HG02852 (cell line): ENCODE measurements around the gene SRC.

Source experiments
- ATAC-seq: cut with Tn5 transposase; IDR thresholded peaks from one replicate; pipeline ENCODE4 v1.9.1; 2021; ENCODE audit warnings: mild to moderate bottlenecking, moderate library complexity; ENCODE audit not compliant: unreplicated experiment

The SRC gene

GRCh38 chr20:37380864-37381579, 35.1 kb downstream of the SRC start:
- no peak for ATAC-seq

- ATAC-seq = no peak
Measured at GRCh38 chr20:37381621-37382471, 35.9 kb downstream of the SRC start.

DNA sequence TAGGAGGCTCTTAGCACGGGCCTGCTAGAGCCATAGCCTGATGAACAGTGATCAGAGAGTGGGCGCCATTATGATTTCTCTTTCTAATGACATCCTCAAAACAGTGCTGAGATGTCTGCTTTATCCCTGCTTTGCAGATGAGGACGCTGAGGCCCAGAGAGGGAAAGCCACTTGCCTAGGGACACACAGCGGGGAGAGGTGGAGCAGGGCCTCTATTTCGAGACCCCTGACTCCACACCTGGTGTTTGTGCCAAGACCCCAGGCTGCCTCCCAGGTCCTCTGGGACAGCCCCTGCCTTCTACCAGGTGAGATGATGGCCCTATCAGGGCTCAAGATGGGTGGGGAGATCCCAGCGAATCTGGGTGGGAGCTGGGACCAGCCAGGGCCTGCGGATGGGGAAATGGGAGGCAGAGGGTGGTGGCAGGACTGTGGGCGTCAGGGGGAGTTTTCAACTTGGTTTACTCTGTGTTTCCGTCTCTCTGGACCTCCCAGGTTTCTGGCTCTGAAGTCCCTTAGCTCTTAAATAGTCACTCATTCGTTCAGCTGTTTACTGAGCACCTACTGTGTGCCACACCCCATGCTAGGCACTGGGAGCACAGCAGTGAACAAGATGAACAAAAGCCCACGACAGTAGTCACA, 36.7 kb downstream of the SRC start:
- ATAC-seq = no peak

- no peak for ATAC-seq
Measured at GRCh38 chr20:37383229-37383989, 37.5 kb downstream of the SRC start.

- ATAC-seq = no peak
Measured at GRCh38 chr20:37384683-37385174, 38.8 kb downstream of the SRC start.

DNA sequence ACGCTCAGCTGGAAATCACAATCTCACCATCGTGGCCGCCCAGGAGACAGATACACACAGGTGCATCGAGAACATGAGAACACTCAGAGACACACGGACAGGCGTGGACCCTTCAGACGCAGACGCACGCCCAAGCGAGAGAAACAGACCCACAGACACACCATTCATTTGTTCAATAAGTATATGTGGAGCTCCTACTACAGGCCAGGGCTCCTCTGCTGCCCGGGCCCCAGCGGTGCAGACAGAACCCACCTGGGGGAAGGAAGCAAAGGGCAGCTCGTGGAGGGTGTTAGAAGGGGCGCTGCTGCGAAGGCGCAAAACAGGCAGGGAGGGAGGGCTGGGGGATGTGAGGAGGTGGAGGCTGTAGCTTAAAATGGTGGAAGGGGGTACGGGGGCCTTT, 39.2 kb downstream of the SRC start:
- ATAC-seq = no peak

DNA sequence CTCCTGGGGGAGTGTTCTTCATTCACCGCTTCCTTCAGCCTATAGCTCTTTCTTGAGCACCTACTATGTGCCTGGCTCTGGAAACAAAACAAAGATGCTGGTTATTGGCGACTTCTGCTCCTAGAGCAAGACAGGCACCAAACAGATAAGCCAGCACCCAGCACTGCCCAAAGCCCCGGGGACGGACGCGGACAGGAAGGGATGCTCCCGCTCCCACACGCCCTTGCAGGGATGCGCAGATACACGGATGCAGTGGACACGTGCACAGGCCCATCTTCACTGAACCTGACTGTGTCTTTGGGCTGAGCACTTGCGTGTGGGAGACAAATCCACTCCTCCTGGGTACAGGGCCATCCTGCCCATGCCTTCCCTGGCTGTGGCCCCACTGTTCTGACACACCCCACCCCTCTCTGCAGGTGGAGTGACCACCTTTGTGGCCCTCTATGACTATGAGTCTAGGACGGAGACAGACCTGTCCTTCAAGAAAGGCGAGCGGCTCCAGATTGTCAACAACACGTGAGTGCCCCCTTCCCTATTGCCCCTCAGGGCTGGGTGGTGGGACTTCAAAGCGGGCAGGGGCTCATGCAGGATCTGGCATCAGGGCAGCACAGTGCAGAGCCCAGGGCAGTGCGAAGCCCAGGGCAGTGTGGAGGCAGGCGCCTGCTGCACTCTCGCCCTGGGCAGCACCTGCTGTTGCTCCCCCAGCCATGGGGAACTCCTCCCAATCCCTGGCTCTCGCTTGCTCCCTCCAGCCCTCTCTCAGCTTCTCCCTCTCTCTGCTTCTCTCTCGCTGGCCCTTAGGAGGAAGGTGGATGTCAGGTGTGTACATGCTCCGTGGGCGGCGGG, 39.9 kb downstream of the SRC start:
- ATAC-seq = no peak

DNA sequence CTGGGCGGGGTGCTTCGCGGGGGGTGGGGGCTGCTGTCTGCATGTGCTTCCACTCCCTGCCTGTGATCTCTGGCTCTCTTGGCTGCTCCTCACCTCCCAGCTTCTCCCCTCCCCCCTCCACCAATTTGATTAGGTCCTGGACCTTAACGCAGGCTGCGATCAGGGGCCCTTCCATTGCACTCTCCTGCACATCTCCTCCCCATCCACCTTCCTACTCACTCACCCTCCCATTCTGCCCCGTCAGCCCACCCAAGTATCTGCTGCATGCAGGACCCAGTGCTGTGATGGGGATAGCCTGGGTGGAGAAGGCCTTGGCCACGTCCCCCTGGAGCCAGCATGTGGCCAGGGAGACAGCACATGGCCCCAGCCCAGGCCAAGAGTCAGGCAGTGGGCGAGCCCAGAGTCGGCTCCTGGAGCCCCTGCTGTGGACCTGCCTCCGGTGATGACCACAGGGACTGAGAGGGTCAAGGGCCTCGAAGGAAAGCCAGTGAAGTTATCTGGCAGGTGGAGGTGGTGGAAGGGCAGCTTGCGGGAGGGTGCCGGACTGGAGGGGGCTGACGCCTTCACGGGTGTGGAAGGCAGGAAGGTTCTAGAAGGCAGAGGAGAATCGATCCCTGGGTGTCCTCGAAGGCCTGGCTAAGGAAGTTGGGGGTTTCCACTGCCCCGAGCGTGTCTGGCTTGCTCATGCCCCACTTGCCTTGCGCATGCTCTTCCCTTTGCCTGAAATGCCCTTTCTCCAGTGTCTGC, 40.7 kb downstream of the SRC start:
- ATAC-seq = no peak

DNA sequence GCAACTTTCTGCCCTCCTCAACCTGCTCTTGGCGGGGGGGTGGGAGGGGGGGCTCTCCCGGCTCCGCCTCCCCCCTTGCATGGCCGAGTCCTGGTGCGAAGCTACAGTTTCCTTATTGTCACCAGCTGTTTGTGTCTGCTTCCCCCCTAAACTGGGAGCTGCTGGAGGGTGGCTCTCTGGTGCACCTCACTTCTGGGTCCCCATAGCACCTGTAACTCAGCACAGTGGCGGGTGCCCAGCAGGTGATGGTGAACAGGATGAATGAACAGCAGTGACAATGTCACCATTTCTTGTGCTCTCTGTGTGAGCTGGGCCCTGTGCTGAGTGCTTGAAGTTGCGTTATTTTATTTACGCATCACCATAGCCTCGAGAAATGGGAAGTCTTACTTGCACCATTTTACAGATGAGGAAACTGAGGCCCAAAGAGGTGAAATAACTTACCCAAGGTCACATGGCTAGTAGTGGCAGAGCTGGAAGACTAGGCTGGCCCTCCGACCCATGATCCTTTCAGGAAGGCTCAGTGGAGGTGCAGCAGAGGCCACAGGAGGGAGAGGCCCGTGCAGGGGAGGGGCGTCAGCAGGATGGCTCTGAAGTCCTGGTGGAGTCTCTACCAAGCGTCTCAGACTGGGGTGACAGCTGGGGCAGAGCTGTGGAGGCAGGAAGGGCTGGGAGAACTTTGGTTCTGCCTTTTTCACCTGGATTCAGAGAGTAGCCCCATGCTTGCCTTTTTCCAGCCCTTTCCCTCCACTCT, 41.8 kb downstream of the SRC start:
- no peak for ATAC-seq

DNA sequence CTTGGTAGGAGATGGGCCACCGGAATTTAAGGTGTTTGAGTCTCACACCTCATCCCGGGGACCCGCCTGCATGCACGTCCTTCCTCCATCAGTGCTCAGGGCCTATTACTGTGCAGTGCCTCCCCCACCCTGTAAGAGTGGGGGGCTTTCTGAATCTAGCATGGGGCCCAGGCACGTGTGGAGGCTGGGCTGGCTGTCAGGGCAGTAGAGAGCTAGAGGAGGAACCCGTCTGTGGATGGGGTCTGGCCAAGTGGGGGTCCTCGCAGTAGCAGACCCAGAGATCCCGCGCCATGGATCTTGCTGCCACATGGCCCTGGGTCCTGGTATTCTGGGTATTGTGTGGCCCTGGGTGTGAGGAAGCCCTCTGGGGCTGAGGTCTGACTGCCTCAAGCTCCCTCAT, 42.9 kb downstream of the SRC start:
- no peak for ATAC-seq

GRCh38 chr20:37389241-37389747, 43.4 kb downstream of the SRC start:
- no peak for ATAC-seq

DNA sequence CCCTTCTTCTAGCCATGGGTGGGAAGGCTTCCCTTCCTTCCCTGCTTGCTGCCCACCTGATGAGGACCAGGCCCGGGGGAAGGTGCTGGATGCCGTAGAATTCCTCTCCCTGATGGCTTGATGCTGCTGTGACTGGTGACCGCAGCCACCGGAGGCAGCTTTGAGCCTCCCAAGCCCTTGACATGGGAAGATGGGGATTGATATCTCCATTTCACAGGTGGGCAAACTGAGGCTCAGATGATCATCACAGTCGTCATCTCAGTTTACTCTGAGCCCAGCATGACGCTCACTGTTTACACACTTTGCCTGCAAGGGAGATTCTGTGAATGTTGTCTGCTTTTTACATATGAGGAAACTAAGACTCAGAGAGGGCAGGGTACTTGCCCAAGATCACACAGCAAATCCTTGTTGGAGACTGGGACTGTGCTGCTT, 43.9 kb downstream of the SRC start:
- ATAC-seq = no peak

GRCh38 chr20:37390503-37390890, 44.6 kb downstream of the SRC start:
- ATAC-seq = no peak

GRCh38 chr20:37390891-37391525, 45.1 kb downstream of the SRC start:
- ATAC-seq = no peak

DNA sequence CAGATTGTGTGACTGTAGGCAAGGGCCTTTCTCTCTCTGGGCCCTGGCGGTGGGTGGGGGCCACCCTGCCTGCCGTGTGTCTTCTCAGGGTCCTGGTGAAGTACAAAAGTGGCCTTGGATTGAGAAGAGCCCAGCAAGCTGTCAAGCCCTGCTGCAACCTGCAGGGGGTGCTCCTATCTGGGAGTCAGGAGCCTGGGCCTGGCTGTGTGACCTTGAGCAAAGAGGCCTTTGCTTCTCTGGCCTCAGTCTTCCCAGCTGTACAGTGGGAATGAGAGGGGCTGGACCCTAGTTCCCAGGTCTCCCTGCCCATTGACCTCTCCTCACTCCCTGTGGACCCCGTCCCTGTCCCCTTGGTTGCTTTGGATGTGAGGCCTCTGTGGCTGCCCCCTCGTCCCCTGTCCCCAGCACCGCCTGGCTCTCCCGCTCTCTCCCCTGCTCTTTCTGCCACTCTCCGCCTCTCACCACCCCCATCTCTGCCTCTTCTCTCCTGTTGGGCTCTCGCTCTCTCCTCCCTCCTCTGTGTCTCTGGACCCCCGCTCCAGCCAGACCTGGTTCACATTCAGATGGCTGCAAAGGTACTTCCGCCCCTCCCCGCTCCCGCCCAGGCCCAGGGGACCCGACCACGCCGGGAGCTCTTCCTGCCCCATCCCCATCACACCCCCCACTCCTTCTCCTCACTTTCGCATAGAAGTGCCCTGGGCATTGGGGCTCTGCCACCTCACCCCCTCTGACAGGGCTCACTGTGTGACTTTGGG, 46.7 kb downstream of the SRC start:
- ATAC-seq = no peak

DNA sequence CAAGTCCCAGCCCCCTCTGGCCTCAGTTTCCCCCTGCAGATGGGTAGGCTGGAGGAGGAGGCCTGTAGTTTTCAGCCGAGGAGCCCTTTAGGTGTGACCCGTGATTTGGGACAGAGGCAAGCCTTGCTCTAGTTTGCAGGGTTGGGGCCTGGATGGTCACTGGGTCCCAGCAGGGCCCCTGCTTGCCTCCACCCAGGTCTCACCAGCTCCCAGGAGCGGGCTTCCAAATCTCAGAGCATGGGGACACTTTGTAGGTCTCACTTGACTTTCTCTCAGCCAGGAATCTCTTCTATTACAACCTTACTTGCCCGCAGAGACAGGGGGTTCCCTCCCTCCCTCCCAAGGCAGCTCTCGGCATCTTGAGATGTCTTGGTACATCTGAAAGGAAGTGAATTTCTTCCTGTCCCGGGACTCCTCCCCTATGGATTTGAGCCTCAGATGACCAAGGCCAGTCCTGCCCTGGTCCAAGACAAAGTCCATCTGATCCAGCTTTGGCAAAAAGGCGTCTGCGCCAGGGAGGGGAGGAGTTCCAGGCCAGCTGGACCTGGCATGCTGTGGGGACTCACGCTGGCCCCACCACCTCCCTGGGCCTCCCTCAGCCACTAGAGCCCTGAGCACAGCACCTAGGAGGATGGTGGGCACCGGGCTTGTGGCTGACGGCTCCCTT, 47.4 kb downstream of the SRC start:
- no peak for ATAC-seq
